Transverse colon (tissue), 4 donors: ENCODE measurements around the gene INSIG2. TPM values are rescaled to one million over a fixed set of nuclear protein-coding genes. Genes with fewer than 3 reads are reported as not detected.

Experiments used
- DNase-seq: peaks from one replicate; pipeline ENCODE4 v3.0.0-alpha.2; 2019
- H3K27ac ChIP-seq, 4 donors: fragments of 200-600 bp; sonication (generic); 2 replicates each; pipeline ENCODE4 v1.5.1; 2016 to 2018; ENCODE audit warnings: inconsistent platforms in 4 of 4
- H3K27me3 ChIP-seq: fragments of 200-600 bp; sonication (generic); 2 replicates; pipeline ENCODE4 v1.5.1; 2017; ENCODE audit warnings: inconsistent platforms
- H3K36me3 ChIP-seq, 4 donors: fragments of 200-600 bp; sonication (generic); 2 replicates each; pipeline ENCODE4 v1.5.1; 2017 to 2019; ENCODE audit warnings: inconsistent platforms in 4 of 4
- H3K4me1 ChIP-seq, 4 donors: fragments of 200-600 bp; sonication (generic); 2 replicates each; pipeline ENCODE4 v1.5.1; 2017 to 2020; ENCODE audit warnings: inconsistent platforms in 4 of 4
- H3K4me3 ChIP-seq, 4 donors: fragments of 200-600 bp; sonication (generic); 1 replicate in 1 of 4; 2 replicates in 3 of 4; pipeline versions ENCODE4 v1.5.1 to v1.6.1; 2017 to 2019; ENCODE audit warnings: inconsistent platforms in 4 of 4
- H3K9me3 ChIP-seq, 2 donors: fragments of 200-600 bp; sonication (generic); 2 replicates each; pipeline ENCODE4 v1.5.1; 2017 to 2019; ENCODE audit warnings: inconsistent platforms in 2 of 2
- CTCF ChIP-seq, 5 experiments: fragments of 200-600 bp in 3 of 5; fragments of 450-650 bp in 2 of 5; sonication (generic) in 3 of 5; IDR thresholded peaks; 1 replicate in 2 of 5; 2 replicates in 3 of 5; pipeline ENCODE4 v1.5.1; 2016 to 2017; ENCODE audit warnings: antibody characterized with exemption in 5 of 5, inconsistent platforms in 3 of 5, mild to moderate bottlenecking in 2 of 5, moderate library complexity in 1 of 5
- EP300 ChIP-seq: sonication (generic); formaldehyde crosslinking; IDR thresholded peaks from one replicate; pipeline ENCODE4 v1.6.1; 2017; ENCODE audit warnings: antibody characterized with exemption, low read depth
- POLR2A ChIP-seq: fragments of 450-650 bp; IDR thresholded peaks from one replicate; pipeline ENCODE4 v1.6.1; 2016; ENCODE audit warnings: antibody characterized with exemption, mild to moderate bottlenecking, moderate library complexity
- POLR2AphosphoS5 ChIP-seq, 3 donors: sonication (generic); formaldehyde crosslinking; IDR thresholded peaks; one replicate each; pipeline ENCODE4 v1.6.1; 2016; ENCODE audit warnings: antibody characterized with exemption in 3 of 3
- WGBS, 2 donors: methylation state at CpG; one replicate each; pipeline ENCODE4 v1.1.5; 2018; ENCODE audit warnings: low coverage in 1 of 2; 5-methylcytosine and 5-hydroxymethylcytosine counted together
- in situ Hi-C, 4 donors: fragments of 200-750 bp; cut with MboI; loops; one replicate each; pipeline versions ENCODE4 v1.15.0 to v1.15.1; 2017; ENCODE audit warnings: low sequenced_read_pairs in 3 of 4, low pct_ligation_motif_present in 1 of 4, low pct_unique_long_range_greater_than_20kb in 1 of 4
- intact Hi-C: fragments of 100-400 bp; cut with DNase I; formaldehyde crosslinking; loops from one replicate; pipeline ENCODE4 v1.15.1; 2023; ENCODE audit warnings: low total_unique reads
- total RNA-seq, 4 donors: library from RNA; depleted of rRNA; stranded (reverse); fragments of >200 nt; gene quantifications; one replicate each; pipeline ENCODE4 v1.1.0, GENCODE V29; 2016

The INSIG2 gene
- total RNA-seq, 4 donors from 2014 or later, result 1.00 to 19.5 (median 12.3) TPM

- Histone ChIP-seq H3K27me3 (no peaks in the 10 kb centered on the region), H3K27ac (no peak overlapping the region), H3K36me3 (peaks cover 0 to 6% (median 0%) of the 10 kb centered on the region in 4 donors), H3K4me3 (no peak overlapping the region), H3K4me1 (peaks cover 0 to 5% (median 0%) of the 10 kb centered on the region in 4 donors), H3K9me3 (no peaks in the 10 kb centered on the region)
- intact Hi-C loops (no loop called here), in situ Hi-C loops (no loop called here)
- TF ChIP-seq CTCF (IDR thresholded peaks at IDR 0.05) (no peak), POLR2AphosphoS5 (IDR thresholded peaks at IDR 0.05) (no peak), POLR2A (no peak), EP300 (no peak)
- WGBS, 2 donors, result 83 to 93% methylated on average over 4 to 5 of the region's 5 CpGs
- DNase-seq, result no peak
Observed at GRCh38 chr2:118095610-118096009, 7.3 kb downstream of the INSIG2 start.

- H3K9me3 ChIP-seq, result no peaks in the 10 kb centered on the region
- 77 to 92% methylated on average over 4 of the region's 4 CpGs for WGBS, 2 donors
- no peak for TF ChIP-seq EP300
- no peak for TF ChIP-seq POLR2AphosphoS5 (IDR thresholded peaks at IDR 0.05)
- H3K36me3 ChIP-seq, result peaks cover 0 to 6% (median 0%) of the 10 kb centered on the region in 4 donors
- H3K4me3 ChIP-seq, result no peak overlapping the region
- H3K27me3 ChIP-seq, result no peaks in the 10 kb centered on the region
- in situ Hi-C loops (no loop called here), intact Hi-C loops (no loop called here)
- no peaks in the 10 kb centered on the region for H3K4me1 ChIP-seq
- no peak for DNase-seq
- no peak overlapping the region for H3K27ac ChIP-seq
Observed at GRCh38 chr2:118097657-118098056, 9.4 kb downstream of the INSIG2 start.

- in situ Hi-C loops (no loop called here), intact Hi-C loops (no loop called here)
- Histone ChIP-seq H3K36me3 (peaks cover 0 to 6% (median 0%) of the 10 kb centered on the region in 4 donors), H3K27ac (no peak overlapping the region), H3K4me1 (no peaks in the 10 kb centered on the region), H3K4me3 (no peak overlapping the region), H3K27me3 (no peaks in the 10 kb centered on the region), H3K9me3 (no peaks in the 10 kb centered on the region)
- TF ChIP-seq EP300 (no peak), POLR2AphosphoS5 (IDR thresholded peaks at IDR 0.05) (no peak), CTCF (IDR thresholded peaks at IDR 0.05) (no peak), POLR2A (no peak)
- WGBS, 2 donors, result 90% methylated on average over 1 of the region's 1 CpG; no CpG with 5 or more reads in 1 of the 2 donors
- no peak for DNase-seq
Observed at GRCh38 chr2:118098307-118099030, 10.2 kb downstream of the INSIG2 start.

- no peak overlapping the region for H3K4me3 ChIP-seq
- DNase-seq, result no peak
- intact Hi-C loops (no loop called here), in situ Hi-C loops (no loop called here)
- no peak for TF ChIP-seq POLR2AphosphoS5 (IDR thresholded peaks at IDR 0.05)
- no peak for TF ChIP-seq CTCF (IDR thresholded peaks at IDR 0.05)
- TF ChIP-seq EP300, result no peak
- TF ChIP-seq POLR2A, result no peak
- no peaks in the 10 kb centered on the region for H3K27me3 ChIP-seq
- no peak overlapping the region for H3K27ac ChIP-seq
- H3K4me1 ChIP-seq, result no peaks in the 10 kb centered on the region
- peaks cover 0 to 5% (median 1%) of the 10 kb centered on the region in 4 donors for H3K36me3 ChIP-seq
- H3K9me3 ChIP-seq, result no peaks in the 10 kb centered on the region
- WGBS, 2 donors, result 58 to 86% methylated on average over 6 of the region's 6 CpGs
Observed at GRCh38 chr2:118102433-118103082, 14.3 kb downstream of the INSIG2 start.
